WTC11 (cell line): Measurements from ENCODE around the gene ERBB4.
"Not testable (repeated sequence)": the region's sequence is repeated elsewhere in the genome, so short reads cannot be mapped to it uniquely, and the experiment has no call there.

Source experiments
- ESRRA ChIP-seq: sonication (generic); formaldehyde crosslinking; IDR thresholded peaks from 2 replicates; pipeline ENCODE4 v1.8.1; 2022; ENCODE audit warnings: mild to moderate bottlenecking, missing genetic modification reagents, borderline replicate concordance
- KAT7 ChIP-seq: sonication (generic); formaldehyde crosslinking; IDR thresholded peaks from 2 replicates; pipeline ENCODE4 v1.8.1; 2023; ENCODE audit warnings: missing genetic modification reagents, mild to moderate bottlenecking, borderline replicate concordance
- NFYB ChIP-seq: sonication (generic); formaldehyde crosslinking; conservative IDR thresholded peaks from 2 replicates; pipeline ENCODE4 v1.8.0; 2022; ENCODE audit warnings: low read depth, missing genetic modification reagents
- STAT6 ChIP-seq: sonication (generic); formaldehyde crosslinking; conservative IDR thresholded peaks from 2 replicates; pipeline ENCODE4 v1.8.1; 2023; ENCODE audit warnings: mild to moderate bottlenecking, low read depth, missing genetic modification reagents, moderate library complexity
- TF ChIP-seq, protein P1 (sequence below): fragments of 200-600 bp; IDR thresholded peaks from 2 replicates; pipeline ENCODE4 v1.8.0; 2022; ENCODE audit warnings: antibody characterized with exemption

- not testable (repeated sequence) for TF ChIP-seq NFYB (CRISPR knock-in tag); ESRRA; KAT7 (CRISPR knock-in tag); STAT6
- TF ChIP-seq, protein P1, sequence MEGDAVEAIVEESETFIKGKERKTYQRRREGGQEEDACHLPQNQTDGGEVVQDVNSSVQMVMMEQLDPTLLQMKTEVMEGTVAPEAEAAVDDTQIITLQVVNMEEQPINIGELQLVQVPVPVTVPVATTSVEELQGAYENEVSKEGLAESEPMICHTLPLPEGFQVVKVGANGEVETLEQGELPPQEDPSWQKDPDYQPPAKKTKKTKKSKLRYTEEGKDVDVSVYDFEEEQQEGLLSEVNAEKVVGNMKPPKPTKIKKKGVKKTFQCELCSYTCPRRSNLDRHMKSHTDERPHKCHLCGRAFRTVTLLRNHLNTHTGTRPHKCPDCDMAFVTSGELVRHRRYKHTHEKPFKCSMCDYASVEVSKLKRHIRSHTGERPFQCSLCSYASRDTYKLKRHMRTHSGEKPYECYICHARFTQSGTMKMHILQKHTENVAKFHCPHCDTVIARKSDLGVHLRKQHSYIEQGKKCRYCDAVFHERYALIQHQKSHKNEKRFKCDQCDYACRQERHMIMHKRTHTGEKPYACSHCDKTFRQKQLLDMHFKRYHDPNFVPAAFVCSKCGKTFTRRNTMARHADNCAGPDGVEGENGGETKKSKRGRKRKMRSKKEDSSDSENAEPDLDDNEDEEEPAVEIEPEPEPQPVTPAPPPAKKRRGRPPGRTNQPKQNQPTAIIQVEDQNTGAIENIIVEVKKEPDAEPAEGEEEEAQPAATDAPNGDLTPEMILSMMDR, result not testable (repeated sequence)
These were observed 528.3 kb downstream of the ERBB4 start for GRCh38 chr2:212010305-212010704.
